A673 (cell line): ENCODE results near the gene ARAP3. TPM values are rescaled to one million over a fixed set of nuclear protein-coding genes. Genes with fewer than 3 reads are reported as not detected.

Experiments used
- BruUV-seq: library from RNA; stranded (reverse); fragments of 400-500 nt; replicated peaks from 2 replicates; lab custom pipeline; 2021; lab: Mats Ljungman, UMichigan
- CTCF ChIA-PET: fragments of 300-600 bp; sonication (Branson Sonifier 250); formaldehyde crosslinking; loops from one replicate; lab custom pipeline; 2022; ENCODE audit warnings: antibody characterized with exemption; lab: Charles Lee
- POLR2A ChIA-PET: fragments of 300-600 bp; sonication (Branson Sonifier 250); formaldehyde crosslinking; loops from one replicate; lab custom pipeline; 2022; ENCODE audit warnings: antibody characterized with exemption; ENCODE audit not compliant: low non-redundant PET; lab: Charles Lee
- DNase-seq: peaks from one replicate; pipeline ENCODE4 v3.0.0-alpha.2; 2015; ENCODE audit warnings: low spot score
- H3K27ac ChIP-seq: fragments of 200-600 bp; sonication (generic); 2 replicates; pipeline ENCODE4 v1.5.1; 2016; ENCODE audit warnings: mixed run types, low read depth, mild to moderate bottlenecking, mixed read lengths, antibody characterized with exemption, low read length; ENCODE audit not compliant: poor library complexity, severe bottlenecking
- H3K27me3 ChIP-seq: fragments of 200-600 bp; sonication (generic); replicated peaks from 2 replicates; pipeline ENCODE4 v1.6.1; 2017; ENCODE audit warnings: mixed run types, low read depth, mild to moderate bottlenecking, mixed read lengths, antibody characterized with exemption, low read length; ENCODE audit not compliant: insufficient read depth, poor library complexity
- H3K36me3 ChIP-seq: fragments of 200-600 bp; sonication (generic); 2 replicates; pipeline ENCODE4 v1.6.1; 2016; ENCODE audit warnings: mixed run types, mild to moderate bottlenecking, mixed read lengths, antibody characterized with exemption, low read length; ENCODE audit not compliant: insufficient read depth, poor library complexity, severe bottlenecking
- H3K4me1 ChIP-seq: fragments of 200-600 bp; sonication (generic); 2 replicates; pipeline ENCODE4 v1.6.1; 2017; ENCODE audit warnings: mixed run types, mild to moderate bottlenecking, mixed read lengths, antibody characterized with exemption, low read length; ENCODE audit not compliant: insufficient read depth, poor library complexity, severe bottlenecking
- H3K4me3 ChIP-seq: fragments of 200-600 bp; sonication (generic); 2 replicates; pipeline ENCODE4 v1.5.1; 2016; ENCODE audit warnings: low read depth, mixed run types, mild to moderate bottlenecking, mixed read lengths, low read length; ENCODE audit not compliant: poor library complexity, severe bottlenecking
- H3K9me3 ChIP-seq: fragments of 200-600 bp; sonication (generic); 2 replicates; pipeline ENCODE4 v1.6.1; 2016; ENCODE audit warnings: mixed run types, low read depth, mild to moderate bottlenecking, mixed read lengths, antibody characterized with exemption, low read length; ENCODE audit not compliant: poor library complexity, severe bottlenecking
- EZH2 ChIP-seq: fragments of 200-600 bp; sonication (generic); IDR thresholded peaks from 2 replicates; pipeline ENCODE4 v1.6.1; 2017; ENCODE audit warnings: borderline replicate concordance, low read depth, mild to moderate bottlenecking, mixed read lengths, antibody characterized with exemption, low read length; ENCODE audit not compliant: poor library complexity, severe bottlenecking
- intact Hi-C: fragments of 100-400 bp; cut with micrococcal nuclease; formaldehyde crosslinking; loops from one replicate; pipeline ENCODE4 v1.10.0; 2022; ENCODE audit not compliant: unreplicated experiment
- total RNA-seq: library from RNA; stranded (reverse); gene quantifications from 2 replicates; pipeline ENCODE4 v1.2.3, GENCODE V29; 2021
- TF ChIP-seq, protein P1 (sequence below): fragments of 300-800, 200-600 bp; sonication (generic); conservative IDR thresholded peaks from 2 replicates; pipeline ENCODE4 v1.5.1; 2017; ENCODE audit warnings: low read depth, mild to moderate bottlenecking, antibody characterized with exemption, low read length, moderate library complexity, mixed read lengths

ARAP3 gene
- total RNA-seq, 1 experiment from 2014 or later, result 4.1 TPM

DNA sequence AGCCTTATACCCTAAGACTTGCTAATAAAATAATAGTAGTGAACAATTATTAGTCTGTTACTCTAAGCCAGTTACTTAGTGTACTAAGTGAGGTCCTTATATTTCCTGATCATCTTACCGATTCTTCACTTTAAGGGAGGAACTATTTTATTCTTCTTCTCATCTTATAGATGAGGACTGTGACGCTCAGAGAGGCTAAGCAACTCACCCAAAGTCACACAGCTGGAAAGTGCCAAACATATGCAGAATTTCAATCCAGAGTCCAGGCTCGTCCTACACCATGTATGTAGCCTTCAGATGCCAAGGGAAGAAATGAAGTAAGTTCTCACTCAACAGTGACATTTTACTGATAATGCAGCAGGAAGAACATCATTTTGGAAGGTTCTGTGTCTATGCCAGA, 34.4 kb upstream of the ARAP3 start:
- no peak for DNase-seq
- TF ChIP-seq EZH2, result no peak
- TF ChIP-seq, protein P1, sequence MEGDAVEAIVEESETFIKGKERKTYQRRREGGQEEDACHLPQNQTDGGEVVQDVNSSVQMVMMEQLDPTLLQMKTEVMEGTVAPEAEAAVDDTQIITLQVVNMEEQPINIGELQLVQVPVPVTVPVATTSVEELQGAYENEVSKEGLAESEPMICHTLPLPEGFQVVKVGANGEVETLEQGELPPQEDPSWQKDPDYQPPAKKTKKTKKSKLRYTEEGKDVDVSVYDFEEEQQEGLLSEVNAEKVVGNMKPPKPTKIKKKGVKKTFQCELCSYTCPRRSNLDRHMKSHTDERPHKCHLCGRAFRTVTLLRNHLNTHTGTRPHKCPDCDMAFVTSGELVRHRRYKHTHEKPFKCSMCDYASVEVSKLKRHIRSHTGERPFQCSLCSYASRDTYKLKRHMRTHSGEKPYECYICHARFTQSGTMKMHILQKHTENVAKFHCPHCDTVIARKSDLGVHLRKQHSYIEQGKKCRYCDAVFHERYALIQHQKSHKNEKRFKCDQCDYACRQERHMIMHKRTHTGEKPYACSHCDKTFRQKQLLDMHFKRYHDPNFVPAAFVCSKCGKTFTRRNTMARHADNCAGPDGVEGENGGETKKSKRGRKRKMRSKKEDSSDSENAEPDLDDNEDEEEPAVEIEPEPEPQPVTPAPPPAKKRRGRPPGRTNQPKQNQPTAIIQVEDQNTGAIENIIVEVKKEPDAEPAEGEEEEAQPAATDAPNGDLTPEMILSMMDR, result no peak
- H3K9me3 ChIP-seq, result no peaks in the 10 kb centered on the region
- H3K36me3 ChIP-seq, result no peaks in the 10 kb centered on the region
- POLR2A ChIA-PET, result no interaction called here
- no peak overlapping the region for H3K4me3 ChIP-seq
- no peaks in the 10 kb centered on the region for H3K27me3 ChIP-seq
- no TSS peak for BruUV-seq
- intact Hi-C loops, result no loop called here
- CTCF ChIA-PET, result no interaction called here
- H3K4me1 ChIP-seq, result no peaks in the 10 kb centered on the region
- H3K27ac ChIP-seq, result no peak overlapping the region

GRCh38 chr5:141716009-141716408, 34.0 kb upstream of the ARAP3 start:
- no peaks in the 10 kb centered on the region for H3K36me3 ChIP-seq
- ChIA-PET CTCF (no interaction called here), POLR2A (no interaction called here)
- no peak for TF ChIP-seq EZH2
- TF ChIP-seq, protein P1, result no peak
- intact Hi-C loops, result no loop called here
- no peaks in the 10 kb centered on the region for H3K27me3 ChIP-seq
- no peak for DNase-seq
- H3K9me3 ChIP-seq, result no peaks in the 10 kb centered on the region
- BruUV-seq, result no TSS peak
- no peaks in the 10 kb centered on the region for H3K4me1 ChIP-seq
- no peak overlapping the region for H3K4me3 ChIP-seq
- H3K27ac ChIP-seq, result no peak overlapping the region

DNA sequence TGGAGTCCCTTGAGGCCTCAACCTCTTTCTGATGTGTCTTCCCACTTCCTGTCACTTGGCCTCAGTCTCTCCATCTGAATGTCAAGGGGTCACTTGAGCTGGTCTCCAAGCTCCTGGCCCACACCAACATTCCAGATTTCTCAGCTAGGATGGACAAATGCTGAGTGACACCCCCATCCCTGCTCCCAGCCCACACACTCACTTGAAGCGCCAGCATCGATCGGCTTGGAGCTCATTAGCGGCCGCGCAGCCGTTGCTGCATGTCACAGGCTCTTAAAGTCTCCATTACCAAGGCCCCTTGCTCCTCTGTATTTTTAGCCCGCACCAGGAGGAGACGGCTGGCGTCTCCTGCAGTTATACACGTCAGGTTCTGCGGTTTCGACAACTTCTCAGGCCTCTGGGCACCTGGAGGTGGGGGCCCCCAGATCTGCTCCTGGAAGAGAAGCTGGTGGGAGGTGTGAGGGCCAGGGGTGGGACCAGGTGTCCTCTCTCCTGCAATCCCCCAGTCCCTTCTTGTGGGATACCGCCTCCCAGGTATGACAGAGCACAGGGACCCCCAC, 33.4 kb upstream of the ARAP3 start:
- DNase-seq, result no peak
- Histone ChIP-seq H3K27ac (no peak overlapping the region), H3K4me1 (no peaks in the 10 kb centered on the region), H3K4me3 (no peak overlapping the region), H3K9me3 (no peaks in the 10 kb centered on the region), H3K27me3 (no peaks in the 10 kb centered on the region), H3K36me3 (no peaks in the 10 kb centered on the region)
- intact Hi-C loops, result no loop called here
- TF ChIP-seq, protein P1, result no peak
- TF ChIP-seq EZH2, result no peak
- CTCF ChIA-PET, result no interaction called here
- POLR2A ChIA-PET, result no interaction called here
- no TSS peak for BruUV-seq
